Tibial artery (tissue), 4 donors: ENCODE results near the gene ADAM15.
A peak's percentile ranks its signal among the peaks of the same experiment; 100 is the strongest.

Experiments
- DNase-seq, 2 donors: peaks; one replicate each; pipeline ENCODE4 v3.0.0-alpha.2; 2019
- H3K27ac ChIP-seq, 2 donors: fragments of 200-600 bp; sonication (generic) in 1 of 2; 1 replicate in 1 of 2; 2 replicates in 1 of 2; pipeline ENCODE4 v1.5.1; 2018 to 2019; ENCODE audit warnings: mild to moderate bottlenecking in 1 of 2
- H3K27me3 ChIP-seq, 2 donors: fragments of 200-600 bp; sonication (generic) in 1 of 2; one replicate each; pipeline versions ENCODE4 v1.5.1 to v1.6.0; 2016 to 2019
- H3K36me3 ChIP-seq, 3 donors: fragments of 200-600 bp; sonication (generic) in 2 of 3; one replicate each; pipeline ENCODE4 v1.5.1; 2016 to 2019; ENCODE audit warnings: mild to moderate bottlenecking in 2 of 3
- H3K4me1 ChIP-seq, 4 donors: fragments of 200-600 bp; sonication (generic) in 2 of 4; 1 replicate in 3 of 4; 2 replicates in 1 of 4; pipeline ENCODE4 v1.5.1; 2016 to 2019
- H3K4me3 ChIP-seq, 2 donors: fragments of 200-600 bp; sonication (generic) in 1 of 2; 1 replicate in 1 of 2; 2 replicates in 1 of 2; pipeline ENCODE4 v1.5.1; 2018 to 2019; ENCODE audit warnings: mild to moderate bottlenecking in 2 of 2
- H3K9me3 ChIP-seq, 3 donors: fragments of 200-600 bp; sonication (generic) in 1 of 3; one replicate each; pipeline ENCODE4 v1.5.1; 2016 to 2019
- intact Hi-C: fragments of 100-400 bp; cut with DNase I; formaldehyde crosslinking; loops from one replicate; pipeline ENCODE4 v1.15.0; 2023; ENCODE audit warnings: low total_unique reads
- TF ChIP-seq, protein P1 (sequence below), 2 experiments: fragments of 200-600 bp in 1 of 2; fragments of 450-650 bp in 1 of 2; IDR thresholded peaks; one replicate each; pipeline ENCODE4 v1.5.1; 2017 to 2019; ENCODE audit warnings: antibody characterized with exemption in 2 of 2, mild to moderate bottlenecking in 1 of 2, moderate library complexity in 1 of 2

ADAM15 gene

DNA sequence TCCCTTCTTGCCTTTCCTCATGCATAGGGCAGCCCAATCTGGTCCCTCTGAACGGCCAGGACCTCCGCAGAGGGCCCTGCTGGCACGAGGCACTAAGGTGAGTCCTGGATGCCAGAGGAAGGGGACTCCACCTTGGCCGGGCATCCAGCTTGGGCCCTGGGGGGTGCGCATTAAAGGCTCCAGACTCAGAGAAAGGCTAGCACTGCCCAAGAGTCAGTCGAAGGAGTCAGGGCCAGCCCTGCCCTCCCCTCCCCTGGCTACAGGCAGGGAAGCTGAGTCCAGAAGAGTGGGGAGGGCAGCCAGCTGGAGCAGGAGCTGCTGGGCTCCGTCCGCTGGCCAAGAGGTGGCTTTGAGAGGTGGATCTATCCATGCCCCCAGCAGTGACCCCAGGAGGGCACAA is 9.6 kb downstream of the ADAM15 start:
- Histone ChIP-seq H3K27me3 (no peaks in the 10 kb centered on the region), H3K36me3 (peaks cover 14 to 58% (median 54%) of the 10 kb centered on the region in 3 donors), H3K4me1 (peaks cover 0 to 37% (median 28%) of the 10 kb centered on the region in 4 donors), H3K4me3 (no peak overlapping the region), H3K9me3 (no peaks in the 10 kb centered on the region), H3K27ac (no peak overlapping the region)
- intact Hi-C loops = loop anchor here (5.0 kb wide), 1 partner anchor 98 kb away; the partner anchor contains the start of gene PYGO2
- no peak for DNase-seq
- TF ChIP-seq, protein P1, sequence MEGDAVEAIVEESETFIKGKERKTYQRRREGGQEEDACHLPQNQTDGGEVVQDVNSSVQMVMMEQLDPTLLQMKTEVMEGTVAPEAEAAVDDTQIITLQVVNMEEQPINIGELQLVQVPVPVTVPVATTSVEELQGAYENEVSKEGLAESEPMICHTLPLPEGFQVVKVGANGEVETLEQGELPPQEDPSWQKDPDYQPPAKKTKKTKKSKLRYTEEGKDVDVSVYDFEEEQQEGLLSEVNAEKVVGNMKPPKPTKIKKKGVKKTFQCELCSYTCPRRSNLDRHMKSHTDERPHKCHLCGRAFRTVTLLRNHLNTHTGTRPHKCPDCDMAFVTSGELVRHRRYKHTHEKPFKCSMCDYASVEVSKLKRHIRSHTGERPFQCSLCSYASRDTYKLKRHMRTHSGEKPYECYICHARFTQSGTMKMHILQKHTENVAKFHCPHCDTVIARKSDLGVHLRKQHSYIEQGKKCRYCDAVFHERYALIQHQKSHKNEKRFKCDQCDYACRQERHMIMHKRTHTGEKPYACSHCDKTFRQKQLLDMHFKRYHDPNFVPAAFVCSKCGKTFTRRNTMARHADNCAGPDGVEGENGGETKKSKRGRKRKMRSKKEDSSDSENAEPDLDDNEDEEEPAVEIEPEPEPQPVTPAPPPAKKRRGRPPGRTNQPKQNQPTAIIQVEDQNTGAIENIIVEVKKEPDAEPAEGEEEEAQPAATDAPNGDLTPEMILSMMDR (IDR thresholded peaks at IDR 0.05) = no peak

GRCh38 chr1:155061381-155062150 is 10.4 kb downstream of the ADAM15 start:
- TF ChIP-seq, protein P1 (IDR thresholded peaks at IDR 0.05) = peak; percentile 98 to 99
- Histone ChIP-seq H3K4me3 (no peak overlapping the region), H3K27ac (no peak overlapping the region), H3K27me3 (no peaks in the 10 kb centered on the region), H3K4me1 (peaks cover 0 to 37% (median 28%) of the 10 kb centered on the region in 4 donors), H3K36me3 (peaks cover 13 to 53% (median 46%) of the 10 kb centered on the region in 3 donors), H3K9me3 (no peaks in the 10 kb centered on the region)
- peak; percentile 81 to 86 for DNase-seq
- intact Hi-C loops = loop anchor here (2.0 to 5.0 kb wide), 2 partner anchors 23 to 99 kb away; partner anchors contain the start of gene PYGO2

GRCh38 chr1:155062151-155062686 is 11.1 kb downstream of the ADAM15 start:
- no peak for DNase-seq
- H3K4me3 ChIP-seq = no peak overlapping the region
- H3K4me1 ChIP-seq = peaks cover 0 to 37% (median 28%) of the 10 kb centered on the region in 4 donors
- H3K27ac ChIP-seq = no peak overlapping the region
- peaks cover 7 to 50% (median 39%) of the 10 kb centered on the region in 3 donors for H3K36me3 ChIP-seq
- no peaks in the 10 kb centered on the region for H3K9me3 ChIP-seq
- TF ChIP-seq, protein P1 (IDR thresholded peaks at IDR 0.05) = no peak
- intact Hi-C loops = loop anchor here (2.0 to 5.0 kb wide), 2 partner anchors 23 to 100 kb away; partner anchors contain the start of gene PYGO2
- H3K27me3 ChIP-seq = no peaks in the 10 kb centered on the region

GRCh38 chr1:155062702-155063411 is 11.7 kb downstream of the ADAM15 start:
- Histone ChIP-seq H3K4me1 (peaks cover 0 to 37% (median 28%) of the 10 kb centered on the region in 4 donors), H3K27me3 (no peaks in the 10 kb centered on the region), H3K36me3 (peaks cover under 1 to 50% (median 33%) of the 10 kb centered on the region in 3 donors), H3K4me3 (peak overlapping the region; percentile 64 to 65), H3K27ac (no peak overlapping the region), H3K9me3 (no peaks in the 10 kb centered on the region)
- TF ChIP-seq, protein P1 (IDR thresholded peaks at IDR 0.05) = peak; percentile 51 to 57
- no peak for DNase-seq
- intact Hi-C loops = loop anchor here (2.0 to 5.0 kb wide), 2 partner anchors 22 to 101 kb away; partner anchors contain the start of gene PYGO2

- Histone ChIP-seq H3K36me3 (peaks cover 0 to 47% (median 25%) of the 10 kb centered on the region in 3 donors), H3K27me3 (no peaks in the 10 kb centered on the region), H3K4me1 (peaks cover 0 to 37% (median 28%) of the 10 kb centered on the region in 4 donors), H3K9me3 (no peaks in the 10 kb centered on the region), H3K27ac (peak within 1 kb of the TSS; percentile 52 to 62), H3K4me3 (peak within 1 kb of the TSS; percentile 64 to 65)
- DNase-seq = peak; percentile 75 to 88
- TF ChIP-seq, protein P1 (IDR thresholded peaks at IDR 0.05) = no peak
- intact Hi-C loops = loop anchor here (2.0 to 5.0 kb wide), 2 partner anchors 21 to 101 kb away; partner anchors contain the start of gene PYGO2
These were observed 12.5 kb downstream of the ADAM15 start, which contains the start of gene EFNA4 for GRCh38 chr1:155063550-155064110. Gene EFNA4 (plus strand): TSS chr1:155063740. CDS start chr1:155063824, 84 bp downstream.
